Right forelimb (tissue), 1 donor: Measurements from ENCODE around the gene CCDC89.
A peak's percentile ranks its signal among the peaks of the same experiment; 100 is the strongest.
"Not testable (repeated sequence)": the region's sequence is repeated elsewhere in the genome, so short reads cannot be mapped to it uniquely, and the experiment has no call there.

Experiments used
- DNase-seq: peaks from one replicate; pipeline ENCODE4 v3.0.0-alpha.2; 2018

Gene CCDC89

DNA sequence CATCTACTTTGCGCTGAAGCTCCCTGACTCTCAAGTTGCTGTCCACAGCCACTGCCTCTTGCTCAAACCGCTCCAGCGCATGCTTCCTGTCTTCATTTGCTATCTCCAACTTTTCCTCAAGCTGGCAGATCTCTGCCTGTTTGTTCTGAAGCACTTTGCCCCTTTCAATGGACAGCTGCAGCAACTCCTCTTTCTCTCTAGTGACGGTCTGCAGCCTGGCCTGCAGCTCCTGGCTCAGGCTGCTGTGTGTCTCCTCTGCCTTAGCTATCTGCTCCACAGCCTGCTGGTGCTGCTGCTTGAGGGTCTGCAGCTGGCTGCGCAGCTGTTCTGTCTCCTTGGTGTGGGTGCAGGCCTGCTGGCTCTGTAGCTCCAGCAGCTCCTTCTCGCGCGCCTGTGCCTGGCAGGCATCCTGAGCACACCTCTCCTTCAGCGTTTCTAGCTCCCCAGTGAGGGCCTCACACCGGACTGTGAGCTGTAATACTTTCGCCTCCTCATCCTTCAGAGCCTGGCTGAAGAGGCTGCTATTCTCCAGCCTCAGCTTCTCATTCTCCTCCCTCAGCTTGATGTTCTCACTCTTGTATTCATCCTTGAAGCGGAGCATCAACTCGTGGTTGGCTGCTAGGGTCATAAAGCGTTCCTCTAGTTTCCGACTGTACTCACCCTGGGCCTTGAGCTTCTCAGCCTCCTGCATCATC, 723 bp downstream of the CCDC89 start:
- DNase-seq: peak; percentile 66

DNA sequence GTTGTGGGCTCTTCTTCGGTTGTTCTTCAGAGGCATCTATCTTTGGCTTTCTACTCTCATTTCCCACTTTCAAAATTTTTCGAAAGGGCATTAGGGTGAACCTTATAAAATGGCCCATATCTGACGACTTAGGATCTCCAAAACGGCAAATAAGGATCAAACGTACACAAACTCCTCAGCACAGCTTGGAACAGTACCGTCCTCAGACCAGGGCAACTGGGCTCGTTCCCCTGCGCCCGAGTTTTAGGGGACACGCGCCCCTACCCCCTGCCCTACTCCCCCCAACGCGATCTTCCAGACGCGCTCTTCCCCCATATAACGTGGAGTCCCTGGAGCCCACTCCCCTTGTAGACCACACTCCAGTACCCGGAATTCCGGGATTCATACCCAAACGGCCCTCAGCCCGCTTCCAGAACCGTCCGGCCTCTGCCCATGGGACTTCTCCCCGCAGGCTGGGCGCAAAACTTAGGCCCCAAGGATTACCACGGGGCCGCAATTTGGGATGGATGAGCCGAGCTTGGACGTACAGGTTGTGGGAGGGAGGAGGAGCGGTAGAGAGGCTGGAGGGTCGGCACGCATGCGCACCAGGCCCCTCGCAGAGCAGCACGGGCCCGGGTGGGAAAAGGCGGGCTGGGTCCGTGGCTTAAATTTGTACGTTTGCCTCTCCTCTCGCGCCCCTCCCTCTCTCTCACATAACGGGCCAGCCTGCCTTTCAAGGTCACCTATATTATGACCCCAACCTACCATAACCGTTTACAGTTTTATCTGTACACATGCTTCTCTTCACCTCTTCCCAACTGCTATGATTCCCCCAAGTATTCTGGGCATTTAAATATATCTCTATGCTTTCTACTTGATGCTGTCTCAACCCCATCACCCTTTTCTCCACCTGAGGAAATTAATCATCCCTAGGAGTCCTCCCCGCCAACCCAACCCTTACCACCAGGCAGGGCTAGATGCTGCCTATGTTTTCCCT, 3.4 kb downstream of the CCDC89 start:
- DNase-seq: peak; percentile 89

DNA sequence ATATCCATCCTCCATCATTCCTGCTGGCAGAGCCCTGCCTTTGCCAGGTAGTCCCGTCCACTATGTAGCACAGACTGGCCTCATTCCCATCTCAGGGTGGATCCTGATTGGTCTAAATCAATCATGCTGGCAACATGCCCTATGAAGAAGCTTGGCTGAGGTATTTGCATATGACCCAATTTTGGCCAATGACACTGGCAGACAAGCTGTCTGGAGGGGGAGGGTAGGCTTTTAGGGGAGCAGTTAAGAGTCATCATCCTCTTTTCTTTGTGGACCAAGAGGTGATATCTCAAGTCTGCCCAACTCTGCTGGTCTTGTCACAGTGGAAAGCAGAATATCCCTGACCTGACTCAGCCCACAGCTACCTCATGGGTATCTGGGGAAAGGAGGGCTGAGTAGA, 5.1 kb downstream of the CCDC89 start:
- no peak for DNase-seq

DNA sequence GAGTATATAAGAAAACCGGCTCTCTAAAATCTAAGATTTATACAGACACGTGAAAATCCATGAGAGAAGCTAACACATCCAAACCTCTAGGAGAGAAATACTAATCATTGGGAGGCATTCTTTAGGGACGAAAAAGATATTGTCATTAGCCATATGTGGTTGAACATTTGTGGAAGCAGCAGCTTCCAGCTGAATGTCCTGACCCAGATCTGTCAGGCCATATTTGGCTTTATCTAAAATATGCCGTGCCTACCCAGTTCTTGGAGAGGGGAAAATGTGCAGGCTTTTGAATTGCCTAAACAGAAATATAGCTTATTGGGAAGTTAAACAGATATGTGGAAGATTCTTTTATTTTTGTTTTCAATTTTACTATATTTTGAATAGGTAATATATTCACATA, 6.4 kb downstream of the CCDC89 start:
- DNase-seq: no peak

DNA sequence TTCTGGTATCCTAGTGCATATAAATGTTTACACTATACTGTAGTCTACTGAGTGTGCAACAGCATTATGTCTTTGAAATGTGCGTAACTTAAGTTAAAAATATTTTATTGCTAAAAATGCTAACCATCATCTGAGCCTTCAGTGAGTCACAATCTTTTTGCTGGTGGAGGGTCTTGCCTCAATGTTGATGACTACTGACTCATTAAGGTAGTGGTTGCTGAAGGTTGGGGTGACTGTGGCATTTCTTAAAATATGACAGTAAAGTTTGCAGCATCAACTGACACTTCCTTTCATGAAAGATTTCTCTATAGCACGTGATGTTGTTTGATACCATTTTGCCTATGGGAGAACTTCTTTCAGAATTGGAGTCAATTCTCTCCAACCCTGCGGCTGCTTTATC, 12.6 kb downstream of the CCDC89 start:
- DNase-seq: no peak

DNA sequence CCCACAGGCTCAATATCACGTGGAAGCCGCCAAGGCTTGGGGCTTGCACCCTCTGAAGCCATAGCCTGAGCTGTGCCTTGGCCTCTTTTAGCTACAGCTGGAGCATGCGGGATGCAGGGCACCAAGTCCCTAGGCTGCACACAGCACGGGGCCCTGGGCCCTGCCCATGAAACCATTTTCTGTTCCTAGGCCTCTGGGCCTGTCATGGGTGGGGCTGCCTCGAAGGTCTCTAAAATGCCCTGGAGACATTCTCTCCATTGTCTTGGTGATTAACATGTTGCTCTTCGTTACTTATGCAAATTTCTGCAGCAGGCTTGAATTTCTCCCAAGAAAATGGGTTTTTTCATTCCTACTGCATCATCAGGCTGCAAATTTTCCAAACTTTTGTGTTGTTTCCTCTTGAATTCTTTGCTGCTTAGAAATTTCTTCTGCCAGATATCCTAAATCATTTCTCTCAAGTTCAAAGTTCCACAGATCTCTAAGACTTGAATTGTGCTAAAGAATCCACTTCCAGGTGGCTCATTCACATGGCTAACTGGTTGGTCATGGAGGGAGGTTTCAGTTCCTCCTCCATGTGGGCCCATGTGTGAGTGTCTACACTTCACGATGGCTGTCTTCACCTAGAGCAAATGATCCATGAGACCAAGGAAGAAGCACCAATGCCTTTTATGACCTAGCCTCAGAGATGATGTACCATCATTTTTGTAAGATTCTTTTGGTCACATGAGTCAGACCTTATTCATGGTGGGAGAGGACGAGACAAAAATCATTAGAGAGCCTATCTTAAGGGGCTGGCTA, 13.7 kb downstream of the CCDC89 start:
- no peak for DNase-seq

DNA sequence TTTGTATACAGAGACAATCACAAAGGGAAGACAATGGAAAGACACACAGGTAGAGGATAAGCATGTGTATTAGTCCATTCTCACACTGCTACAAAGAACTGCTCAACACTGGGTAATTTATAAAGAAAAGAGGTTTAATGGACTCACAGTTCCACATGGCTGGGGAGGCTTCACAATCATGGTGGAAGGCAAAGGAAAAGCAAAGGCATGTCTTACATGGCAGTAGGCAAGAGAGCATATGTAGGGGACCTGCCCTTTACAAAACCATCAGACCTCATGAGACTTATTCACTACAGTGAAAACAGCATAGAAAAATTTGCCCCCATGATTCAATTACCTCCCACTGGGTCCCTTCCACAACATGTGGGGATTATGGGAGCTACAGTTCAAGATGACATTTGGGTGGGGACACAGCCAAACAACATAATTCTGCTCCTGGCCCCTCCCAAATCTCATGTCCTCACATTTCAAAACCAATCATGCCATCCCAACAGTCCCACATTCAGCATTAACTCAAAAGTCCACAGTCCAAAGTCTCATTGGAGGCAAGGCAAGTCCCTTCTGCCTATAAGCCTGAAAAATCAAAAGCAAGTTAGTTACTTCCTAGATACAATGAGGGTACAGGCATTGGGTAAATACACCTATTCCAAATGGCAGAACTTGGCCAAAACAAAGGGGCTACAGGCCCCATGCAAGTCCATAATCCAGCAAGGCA, 14.9 kb downstream of the CCDC89 start:
- not testable (repeated sequence) for DNase-seq

DNA sequence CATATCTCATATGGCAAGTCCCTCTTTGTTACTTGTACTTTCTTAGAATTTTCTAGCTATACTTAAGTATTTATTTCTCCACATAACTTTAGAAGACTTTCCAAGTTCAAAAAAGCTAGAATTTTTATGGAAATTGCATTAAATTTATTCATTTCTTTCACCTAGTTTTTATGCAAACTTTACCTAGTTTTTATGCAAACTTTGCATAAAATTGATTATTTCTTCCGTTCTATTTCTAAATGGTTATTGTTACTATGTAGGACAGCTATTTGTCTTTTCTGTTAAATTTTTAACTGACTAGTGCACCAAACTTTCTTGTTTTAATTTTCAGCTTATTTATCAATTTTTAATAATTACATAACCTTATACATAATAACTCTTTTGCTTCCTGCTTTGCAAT, 17.8 kb downstream of the CCDC89 start:
- no peak for DNase-seq

DNA sequence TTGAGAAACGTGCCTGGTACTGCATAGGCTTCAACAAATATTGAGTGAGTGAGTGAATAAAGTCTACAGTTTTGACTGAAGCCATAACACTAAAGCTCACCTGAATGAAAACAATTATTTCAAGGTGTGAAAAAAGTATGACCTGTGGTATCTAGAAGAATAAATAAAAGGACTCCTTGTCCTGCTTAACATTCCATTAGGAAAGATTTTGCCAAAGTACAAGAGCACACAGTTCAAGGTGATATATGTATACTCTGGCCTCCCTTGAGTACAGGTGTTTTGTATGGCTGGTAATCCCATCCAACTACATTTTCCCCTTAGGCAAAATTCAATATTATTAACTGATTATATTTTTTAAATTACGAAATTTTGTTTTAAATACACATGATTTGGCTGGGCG, 19.3 kb downstream of the CCDC89 start:
- no peak for DNase-seq

DNA sequence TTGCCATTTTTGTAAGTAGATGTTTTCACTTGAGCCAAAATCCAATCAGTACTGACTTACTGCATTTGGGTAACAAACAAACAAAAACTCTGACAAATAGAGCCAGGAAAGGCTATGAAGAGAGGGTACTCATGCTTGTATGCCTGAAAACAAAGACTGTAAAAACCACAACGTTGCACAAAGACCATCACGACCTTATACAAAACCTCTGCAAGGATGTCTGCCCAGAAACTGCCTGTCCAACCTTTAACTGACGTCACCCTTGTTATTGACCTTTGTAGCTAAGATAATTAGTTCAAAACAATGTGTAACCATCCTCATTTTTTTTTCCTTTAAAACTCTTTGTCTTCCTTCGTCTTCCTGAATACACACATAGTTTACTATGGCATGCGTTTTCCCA, 20.3 kb downstream of the CCDC89 start:
- DNase-seq: no peak

DNA sequence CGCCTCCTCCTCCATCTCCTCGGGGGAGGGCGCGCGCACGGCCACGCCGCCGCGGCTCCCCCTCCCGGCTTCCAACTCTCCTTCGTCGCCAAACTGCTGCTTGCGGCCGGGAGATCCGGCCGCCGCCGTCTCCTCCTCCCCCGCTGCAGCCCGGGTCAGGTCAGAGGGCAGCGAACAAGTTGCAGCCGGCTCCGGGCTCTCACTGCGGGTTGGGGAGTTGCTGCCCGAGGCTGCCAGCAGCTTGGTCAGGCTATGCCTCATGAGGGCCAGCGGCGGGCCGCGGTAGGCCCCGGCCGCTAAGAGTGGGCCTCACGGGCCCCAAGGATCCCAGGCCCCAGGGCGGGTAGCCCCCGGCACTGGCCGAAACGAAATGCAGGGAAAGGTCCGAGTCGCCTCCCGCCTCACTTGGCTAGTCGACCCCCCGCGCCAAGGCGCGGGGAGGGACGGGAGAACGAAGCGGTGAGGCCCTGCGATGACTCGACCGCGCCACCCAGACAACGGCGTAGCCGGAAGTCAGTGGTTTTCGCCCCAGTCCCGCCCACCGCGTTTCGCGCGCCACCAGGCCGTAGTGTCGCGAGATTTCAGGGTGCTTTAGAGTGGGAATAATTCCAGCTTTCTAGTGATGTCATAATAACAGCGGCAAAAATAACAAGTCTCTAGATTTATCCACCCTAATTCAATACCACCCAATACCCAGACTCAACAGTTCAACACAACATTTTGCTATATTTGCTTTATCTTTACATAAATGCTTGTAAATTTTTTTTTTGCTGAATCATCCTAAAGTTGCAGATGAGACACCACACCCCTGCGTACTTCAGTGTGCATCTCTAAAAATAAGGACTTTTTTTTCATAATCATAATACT, 21.1 kb downstream of the CCDC89 start, which contains the start of gene CREBZF:
Gene CREBZF, minus strand, starts transcription at position 515 of the 867 bp plus-strand sequence. Its CDS starts 254 bp downstream, at position 261.
- DNase-seq: peak; percentile 98

DNA sequence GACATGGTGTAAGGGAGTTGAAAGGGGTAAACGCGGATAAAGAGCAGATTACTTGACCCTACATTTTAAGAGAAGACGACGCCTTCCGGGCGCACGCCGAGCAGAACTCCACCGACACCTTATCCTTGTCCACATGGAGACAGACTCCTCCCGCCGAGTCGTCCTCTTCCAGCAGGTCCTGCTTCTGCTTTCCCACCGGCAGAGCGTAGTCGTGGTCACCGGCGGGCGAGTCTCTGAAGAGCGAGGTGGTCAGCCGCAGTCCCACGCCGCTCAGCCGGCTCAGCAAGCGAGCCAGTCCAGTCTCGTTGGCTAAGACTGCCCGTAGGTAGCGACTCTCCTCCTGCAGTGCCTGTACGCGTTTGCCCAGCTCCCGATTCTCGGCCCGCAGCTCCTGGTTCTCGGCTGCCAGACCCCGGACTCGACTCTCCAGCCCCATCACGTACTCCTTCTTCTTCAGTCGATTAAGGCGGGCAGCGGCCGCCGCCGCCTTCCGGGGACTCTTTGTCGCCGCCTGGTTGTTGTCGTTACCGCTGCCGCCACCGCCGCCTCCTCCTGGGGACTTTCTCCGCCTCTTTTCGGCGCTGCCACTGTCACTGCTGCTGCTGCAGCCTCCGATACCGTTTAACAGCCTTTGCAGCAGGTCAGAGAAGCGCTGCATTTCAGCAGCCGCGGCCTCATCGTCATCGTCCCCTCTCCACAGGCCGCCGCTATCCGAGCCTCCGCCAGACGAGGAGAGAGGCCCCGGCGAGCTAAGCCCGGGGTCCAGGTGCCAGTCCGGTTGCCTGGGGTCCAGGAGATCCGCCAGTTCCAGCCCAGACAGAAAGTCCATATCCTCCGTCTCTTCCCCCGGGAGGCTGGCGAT, 22.0 kb downstream of the CCDC89 start:
- DNase-seq: peak; percentile 80

DNA sequence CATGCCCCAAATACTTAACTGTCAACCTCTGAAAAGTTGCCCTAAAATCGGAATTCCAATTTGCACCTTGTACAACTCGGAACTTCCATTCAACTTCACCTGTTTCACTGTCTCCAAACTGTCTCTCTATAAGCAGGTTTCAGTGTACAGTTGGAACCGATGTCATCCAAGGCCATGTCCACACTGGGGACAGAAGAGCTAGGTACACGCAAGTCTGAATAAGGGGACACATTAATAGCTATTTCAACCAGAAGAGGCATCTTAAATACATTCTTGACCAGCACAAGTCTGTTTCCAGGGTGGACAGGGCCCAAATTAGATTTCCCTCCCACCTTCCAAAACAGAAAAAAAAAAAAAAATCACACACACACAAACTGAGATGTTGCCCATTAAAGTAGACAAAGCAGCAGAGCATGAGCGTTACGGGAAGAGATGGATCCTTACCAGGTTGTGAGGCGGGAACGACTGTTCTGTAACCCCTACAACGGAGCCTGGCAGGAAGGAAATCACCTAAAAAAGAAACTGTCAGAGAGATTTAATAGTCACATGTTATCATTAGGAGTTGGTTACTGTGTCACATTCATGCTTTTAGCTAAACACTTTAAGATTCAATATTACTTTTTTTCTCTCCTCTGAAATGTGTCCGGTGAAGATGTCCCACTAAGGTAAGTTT, 22.8 kb downstream of the CCDC89 start:
- DNase-seq: no peak

DNA sequence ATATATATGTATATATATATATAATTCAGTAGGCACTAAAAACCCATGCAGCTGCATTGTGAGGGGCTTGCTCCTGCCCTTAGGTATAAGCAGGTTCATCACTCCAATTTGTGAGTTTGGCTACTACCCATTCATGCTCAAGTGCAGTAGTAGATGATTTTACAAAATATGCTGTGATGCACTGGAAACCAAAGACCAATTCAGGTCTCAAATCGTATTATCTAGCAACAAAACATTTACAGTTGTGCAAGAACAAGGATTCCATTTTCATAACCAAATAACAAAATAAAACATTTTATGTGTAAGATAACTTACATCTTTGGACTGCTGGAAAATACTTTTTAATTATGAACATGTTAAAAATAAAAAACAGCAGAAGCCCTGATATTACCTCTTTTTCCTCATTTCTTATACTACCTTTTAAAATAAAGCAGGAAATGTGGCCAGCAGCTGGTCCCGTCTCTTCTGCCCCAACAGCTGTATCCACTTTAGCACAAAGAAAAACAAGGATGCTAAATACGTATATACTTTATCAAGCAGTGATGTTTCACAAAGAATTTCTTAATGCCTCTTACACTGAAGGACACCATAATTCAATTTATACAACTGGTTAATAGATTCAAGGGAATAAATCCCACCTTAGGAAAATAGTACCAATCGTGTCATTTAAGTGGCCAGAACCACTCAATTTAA, 23.9 kb downstream of the CCDC89 start:
- no peak for DNase-seq

DNA sequence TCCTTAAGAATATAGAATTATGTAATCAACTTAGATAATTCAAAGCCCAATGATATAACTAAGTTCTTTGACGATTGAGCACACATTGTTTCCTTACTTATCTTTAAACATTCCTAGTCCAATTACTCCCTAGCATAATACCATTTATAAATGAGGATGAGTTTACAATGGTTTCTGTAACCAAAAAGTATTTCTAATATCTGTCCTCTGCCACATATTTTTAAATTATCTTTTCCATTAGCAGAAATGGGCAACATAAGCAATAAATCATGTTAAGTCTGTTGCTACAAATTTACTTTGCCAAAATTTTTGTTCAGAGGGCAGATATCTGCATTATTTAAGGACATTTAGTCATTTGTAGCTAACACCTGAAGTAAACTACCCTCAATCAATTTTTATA, 27.8 kb downstream of the CCDC89 start:
- DNase-seq: no peak

DNA sequence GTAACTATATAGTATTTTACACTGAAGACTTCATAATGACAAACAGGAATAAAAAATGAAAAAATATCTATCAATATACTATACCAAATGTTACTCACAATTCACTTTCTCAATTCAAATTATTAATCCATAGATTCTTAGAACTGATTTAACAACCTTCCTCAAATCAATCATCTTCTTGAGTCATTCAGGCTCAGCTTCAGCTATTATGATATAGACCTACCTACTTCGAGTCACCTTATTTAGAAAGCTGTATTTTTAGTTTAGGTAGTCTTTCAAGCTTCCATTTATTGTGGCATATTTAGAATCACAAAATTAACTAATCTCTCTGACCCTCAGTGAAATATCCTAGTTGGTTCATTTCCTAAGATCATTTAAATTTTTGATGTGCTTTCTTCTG, 29.2 kb downstream of the CCDC89 start:
- no peak for DNase-seq

DNA sequence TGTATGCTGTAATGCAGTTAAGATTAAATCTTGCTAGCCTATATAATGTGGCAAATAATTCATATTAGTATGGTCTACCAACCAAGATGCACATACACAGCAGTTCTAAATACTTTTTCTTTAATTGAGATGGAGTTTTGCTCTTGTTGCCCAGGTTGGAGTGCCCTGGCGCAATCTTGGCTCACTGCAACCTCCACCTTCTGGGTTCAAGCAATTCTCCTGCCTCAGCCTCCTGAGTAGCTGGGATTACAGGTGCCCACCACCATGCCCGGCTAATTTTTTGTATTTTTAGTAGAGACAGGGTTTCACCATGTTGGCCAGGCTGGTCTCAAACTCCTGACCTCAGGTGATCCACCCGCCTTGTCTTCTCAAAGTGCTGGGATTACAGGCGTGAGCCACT, 31.7 kb downstream of the CCDC89 start:
- not testable (repeated sequence) for DNase-seq

DNA sequence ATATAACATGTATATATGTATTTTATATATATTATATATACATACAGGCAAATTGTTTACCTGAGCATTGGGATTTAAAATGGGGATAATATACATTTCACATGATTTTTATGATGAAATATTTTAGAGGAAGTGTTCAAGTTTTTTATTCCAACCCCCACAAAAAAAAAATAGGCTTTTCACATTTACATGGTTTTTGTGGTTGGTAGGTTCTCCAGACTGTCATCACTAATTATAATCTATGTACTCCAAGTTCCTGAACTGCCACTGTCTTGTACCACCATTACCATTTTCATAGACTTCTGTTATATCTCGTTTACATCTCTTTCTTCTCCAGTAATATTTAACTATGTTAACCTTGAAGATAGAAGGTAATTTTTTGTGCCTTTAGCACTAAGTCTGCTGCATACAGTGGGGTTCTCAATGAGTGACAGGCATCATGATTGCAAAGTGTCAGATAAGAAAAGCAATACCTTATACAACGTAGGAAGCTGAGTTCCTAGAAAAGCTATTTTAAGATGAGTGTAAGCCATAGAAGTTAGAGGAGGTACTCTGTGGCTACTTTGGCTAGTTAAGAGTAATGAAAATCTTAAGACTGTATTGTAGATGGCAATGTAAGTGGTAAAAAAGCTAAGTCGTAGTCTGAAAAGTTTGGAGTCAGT, 33.1 kb downstream of the CCDC89 start:
- no peak for DNase-seq

DNA sequence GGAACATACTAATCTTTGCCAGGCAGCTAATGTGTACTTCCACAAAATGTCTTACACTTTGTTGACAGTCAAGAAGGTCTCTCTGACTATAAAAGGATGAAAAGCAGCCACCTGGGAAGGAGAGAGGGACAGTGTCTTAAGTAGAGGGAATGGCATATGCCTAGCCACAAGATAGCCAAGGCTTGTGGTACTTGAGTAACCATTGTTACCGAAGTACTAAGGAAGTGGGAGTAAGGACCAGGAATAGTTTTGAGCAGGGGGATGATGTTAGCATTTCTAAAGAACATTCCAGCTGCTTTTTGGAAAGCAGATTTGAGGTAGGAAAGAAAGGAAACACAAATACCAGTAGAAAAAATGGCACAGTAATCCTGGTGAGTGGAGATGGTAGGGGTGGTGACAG, 34.9 kb downstream of the CCDC89 start:
- no peak for DNase-seq
